ENCODE data around the gene CBFA2T2.
"Not testable (repeated sequence)": the region's sequence is repeated elsewhere in the genome, so short reads cannot be mapped to it uniquely, and the experiment has no call there.

CBFA2T2 gene

DNA sequence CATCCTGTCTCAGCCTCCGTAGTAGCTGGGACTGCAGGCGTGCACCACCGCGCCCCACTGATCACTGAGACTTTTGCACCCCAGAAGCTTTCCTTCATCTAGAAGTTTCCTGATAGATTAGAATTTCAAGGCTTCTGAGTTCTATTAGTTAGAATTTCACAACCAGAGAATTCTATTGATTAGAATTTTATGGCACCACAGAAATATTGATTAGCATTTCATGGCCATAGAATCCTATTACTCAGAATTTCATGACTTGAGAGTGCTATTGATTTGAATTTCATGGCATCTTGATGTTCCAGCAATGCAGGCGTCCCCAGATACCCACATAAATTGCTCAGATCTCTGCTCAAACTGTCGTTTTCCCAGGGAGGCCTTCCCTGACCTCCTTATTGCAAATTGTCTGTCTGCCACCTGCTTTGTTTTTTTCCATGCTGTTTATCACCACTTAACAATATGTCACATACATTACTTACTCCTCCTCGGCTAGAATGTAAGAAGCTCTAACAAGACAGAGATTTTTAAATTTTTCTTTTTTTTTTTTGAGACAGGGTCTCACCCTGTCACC is 16.9 kb upstream of the CBFA2T2 start:
- DNase-seq = no peak

DNA sequence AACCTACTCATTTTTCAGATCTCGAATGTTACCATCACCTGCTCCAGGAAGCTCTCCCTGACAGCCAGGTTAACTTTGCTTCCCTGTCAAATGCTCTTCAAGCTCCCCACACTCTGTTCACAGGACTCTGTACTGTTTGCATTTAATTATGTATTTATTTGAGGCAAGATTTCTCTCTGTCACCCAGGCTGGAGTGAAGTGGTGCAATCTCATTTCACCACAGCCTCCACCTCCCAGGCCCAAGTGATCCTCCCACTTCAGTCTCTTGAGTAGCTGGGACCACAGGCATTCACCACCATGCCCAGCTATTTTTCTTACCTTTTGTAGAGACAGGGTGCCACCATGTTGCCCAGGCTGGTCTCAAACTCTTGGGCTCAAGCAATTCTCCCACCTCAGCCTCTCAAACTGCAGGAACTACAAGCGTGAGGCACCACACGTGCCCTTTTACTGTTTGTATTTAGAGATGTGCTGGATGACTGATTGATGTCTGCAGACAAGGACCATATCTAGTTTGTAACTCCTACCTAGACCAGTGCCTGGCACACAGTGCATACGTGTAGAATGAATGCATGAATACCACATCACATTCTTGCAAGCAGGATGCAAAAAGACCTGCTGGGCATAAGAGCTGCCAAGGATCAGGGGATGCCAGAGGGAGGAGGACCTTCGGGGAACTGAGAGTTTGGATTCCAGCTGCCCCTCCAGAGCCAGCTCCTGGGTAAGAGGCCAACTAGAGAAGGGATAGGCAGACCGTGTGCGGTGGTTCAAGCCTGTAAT is 15.6 kb upstream of the CBFA2T2 start:
- DNase-seq = no peak

DNA sequence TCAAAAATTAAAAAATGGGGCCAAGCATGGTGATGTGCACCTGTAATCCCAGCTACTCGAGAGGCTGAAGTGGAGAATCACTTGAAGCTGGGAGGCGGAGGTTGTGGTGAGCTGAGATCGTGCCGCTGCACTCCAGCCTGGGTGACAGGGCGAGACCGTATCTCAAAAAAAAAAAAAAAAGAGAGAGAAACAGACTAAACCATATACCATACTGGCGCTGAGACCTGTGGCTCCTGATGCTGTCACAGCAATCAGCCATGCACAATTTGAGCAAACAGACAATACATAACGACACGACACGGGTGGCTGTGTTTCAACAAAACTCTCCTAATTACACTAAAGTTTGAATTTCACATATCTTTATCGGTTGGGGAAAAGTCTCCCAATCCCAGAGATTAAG is 14.9 kb upstream of the CBFA2T2 start:
- no peak for DNase-seq

DNA sequence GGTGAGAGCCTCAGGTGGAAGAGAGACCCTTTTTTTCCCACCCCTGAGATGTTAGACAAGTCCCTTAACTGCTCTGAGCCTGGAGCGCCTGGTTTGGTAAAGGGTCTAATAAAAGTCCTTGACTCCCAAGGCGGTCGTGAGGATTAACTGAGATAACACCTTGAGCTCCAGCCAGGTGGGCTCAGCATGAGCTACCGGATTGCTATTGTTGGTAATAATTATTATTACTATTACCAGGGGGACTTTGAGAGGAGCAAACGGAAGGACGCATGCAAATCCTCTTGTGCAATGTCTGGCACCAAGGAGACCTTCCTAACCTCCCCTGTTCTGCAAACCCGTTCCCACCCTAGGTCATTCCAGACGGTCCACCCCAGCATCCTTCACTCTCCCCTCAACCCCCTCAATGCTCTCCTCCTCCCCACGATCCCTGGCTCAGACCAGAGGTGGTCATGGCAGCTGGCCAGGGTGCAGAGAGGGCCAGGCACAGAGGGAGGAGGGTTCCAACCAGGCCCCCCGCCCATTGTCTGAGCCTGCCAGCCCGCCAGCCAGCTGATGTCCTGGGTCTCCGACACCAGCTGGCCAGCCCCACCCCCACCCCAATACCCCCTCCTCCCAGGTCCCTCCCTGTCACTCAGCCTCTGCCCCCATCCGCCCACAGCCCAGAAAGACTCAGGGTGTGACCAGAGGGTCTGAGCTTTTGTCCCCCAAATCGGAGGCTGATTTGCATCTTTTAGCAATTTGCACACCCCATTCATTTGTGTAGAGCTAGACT is 14.3 kb upstream of the CBFA2T2 start:
- DNase-seq = no peak

DNA sequence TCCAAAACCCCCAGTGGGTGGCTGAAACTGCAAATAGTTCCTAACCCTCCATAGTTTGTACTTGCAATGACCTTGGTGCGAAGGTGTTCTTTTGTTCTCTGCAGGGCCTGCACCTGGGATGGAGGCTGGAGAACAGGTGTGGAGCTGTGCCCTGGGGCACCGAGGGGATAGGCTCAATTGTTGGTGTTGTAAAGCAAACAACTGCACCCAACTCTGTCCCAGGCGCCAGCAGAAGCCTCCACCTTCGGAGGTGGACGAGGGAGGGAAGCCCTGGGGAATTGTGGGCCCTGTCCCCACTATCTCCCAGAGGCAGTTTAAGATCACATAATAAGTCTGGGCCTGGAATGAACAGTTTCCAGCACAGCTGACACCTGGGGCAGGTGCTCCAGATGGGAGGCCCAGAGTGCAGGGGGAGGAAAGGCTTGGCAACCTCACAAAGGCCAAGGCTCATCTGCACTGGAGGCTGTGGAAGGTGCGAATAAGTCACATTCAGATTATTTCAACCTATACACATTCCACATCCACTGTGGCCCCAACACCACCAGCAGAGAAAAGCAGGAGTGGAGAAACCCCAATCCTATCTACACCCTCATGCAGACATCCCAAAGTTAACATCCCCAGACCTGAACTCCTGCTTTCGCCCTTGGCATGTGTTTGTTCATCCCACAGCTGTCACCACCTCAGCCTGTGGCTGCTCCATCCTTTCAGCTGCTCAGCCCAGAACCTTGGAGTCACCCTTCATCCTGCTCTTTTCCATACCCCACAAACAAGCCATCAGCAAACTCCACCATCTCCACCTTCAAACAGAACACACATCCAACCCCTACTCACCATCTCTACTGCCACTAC is 12.3 kb upstream of the CBFA2T2 start:
- DNase-seq = no peak

DNA sequence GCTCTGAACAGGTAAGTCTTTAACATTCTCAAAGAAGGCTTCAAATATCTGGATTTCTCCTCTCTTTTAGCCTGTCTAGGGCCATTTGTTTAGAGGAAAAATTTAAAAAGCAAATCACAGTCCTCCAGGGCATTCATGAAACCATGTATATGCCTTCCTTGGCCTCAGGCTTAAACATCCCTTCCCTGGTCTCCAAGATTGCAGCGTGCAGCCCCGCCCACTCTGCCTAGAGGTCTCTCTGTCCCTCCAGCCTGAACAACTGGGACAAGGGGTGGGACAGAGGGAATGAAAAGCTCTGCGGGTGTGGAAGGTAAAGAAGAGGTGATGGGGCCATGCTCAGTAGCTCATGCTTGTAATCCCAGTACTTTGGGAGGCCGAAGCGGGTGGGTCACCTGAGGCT is 9.8 kb upstream of the CBFA2T2 start:
- DNase-seq = no peak

DNA sequence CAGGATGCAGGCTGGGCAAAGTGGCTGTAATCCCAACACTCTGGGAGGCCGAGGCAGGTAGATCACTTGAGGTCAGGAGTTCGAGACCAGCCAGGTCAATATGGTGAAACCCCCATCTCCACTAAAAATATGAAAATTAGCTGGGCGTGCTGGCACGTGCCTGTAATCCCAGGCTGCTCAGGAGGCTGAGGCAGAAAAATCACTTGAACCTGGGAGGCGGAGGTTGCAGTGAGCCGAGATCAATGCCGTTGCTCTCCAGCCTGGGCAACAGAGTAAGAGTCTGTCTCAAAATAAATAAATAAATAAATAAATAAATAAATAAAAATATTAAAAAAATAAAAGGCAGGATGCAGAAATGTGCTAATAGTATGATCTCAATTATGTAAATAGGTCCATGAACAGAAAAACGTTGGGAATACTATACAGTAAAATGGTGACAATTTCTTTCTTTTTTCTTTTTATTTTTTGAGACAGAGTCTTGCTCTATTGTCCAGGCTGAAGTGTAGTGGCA is 8.4 kb upstream of the CBFA2T2 start:
- DNase-seq = no peak

DNA sequence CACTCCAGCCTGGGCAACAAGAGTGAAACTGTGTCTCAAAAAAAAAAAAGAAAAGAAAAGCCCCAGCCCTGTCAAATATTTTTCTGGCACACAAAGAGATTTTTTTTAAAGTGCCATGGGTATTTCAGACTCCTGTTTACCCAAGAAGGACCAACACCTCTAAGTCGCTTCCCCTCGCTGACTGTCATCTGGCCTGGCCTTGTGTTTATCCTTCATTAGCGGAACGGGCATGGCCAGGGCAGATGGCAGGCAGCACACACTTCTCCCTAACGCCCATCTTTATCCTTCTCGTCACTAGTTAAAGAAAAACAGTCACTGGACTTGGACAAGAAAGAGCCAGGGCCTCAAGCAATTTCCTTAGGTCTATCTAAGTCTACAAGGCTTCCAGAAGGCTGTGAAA is 7.3 kb upstream of the CBFA2T2 start:
- no peak for DNase-seq

DNA sequence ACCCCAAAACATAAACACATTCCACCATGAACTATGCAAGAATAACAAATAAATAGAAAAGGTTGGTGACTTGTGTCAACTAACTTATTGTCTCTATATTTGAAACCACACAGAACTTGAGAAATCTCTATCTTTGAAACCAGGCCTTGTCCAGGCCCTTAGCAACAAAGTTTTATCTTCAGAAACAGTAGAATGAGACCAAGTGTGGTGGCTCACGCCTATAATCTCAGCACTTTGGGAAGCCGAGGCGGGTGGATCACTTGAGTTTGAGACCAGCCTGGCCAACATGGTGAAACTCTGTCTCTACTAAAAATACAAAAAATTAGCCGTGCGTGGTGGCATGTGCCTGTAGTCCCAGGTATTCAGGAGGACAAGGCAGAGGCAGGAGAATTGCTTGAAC is 6.7 kb upstream of the CBFA2T2 start:
- DNase-seq = not testable (repeated sequence)

DNA sequence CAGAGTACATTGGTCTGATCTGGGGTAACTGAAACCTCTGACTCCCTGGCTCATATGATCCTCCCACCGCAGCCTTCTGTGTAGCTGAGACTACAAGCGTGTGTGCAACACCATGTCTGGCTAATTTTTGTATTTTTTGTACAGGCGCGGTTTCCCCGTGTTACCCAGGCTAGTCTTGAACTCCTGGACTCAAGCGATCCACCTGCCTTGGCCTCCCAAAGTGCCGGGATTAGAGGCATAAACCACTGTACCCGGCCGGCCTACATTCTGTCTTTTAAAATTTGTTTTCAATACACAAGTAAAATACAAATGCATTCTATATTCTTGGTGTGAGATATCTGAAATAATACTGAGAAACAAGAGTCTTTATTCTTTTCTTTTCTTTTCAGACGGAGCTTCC is 1.7 kb upstream of the CBFA2T2 start:
- DNase-seq = no peak

DNA sequence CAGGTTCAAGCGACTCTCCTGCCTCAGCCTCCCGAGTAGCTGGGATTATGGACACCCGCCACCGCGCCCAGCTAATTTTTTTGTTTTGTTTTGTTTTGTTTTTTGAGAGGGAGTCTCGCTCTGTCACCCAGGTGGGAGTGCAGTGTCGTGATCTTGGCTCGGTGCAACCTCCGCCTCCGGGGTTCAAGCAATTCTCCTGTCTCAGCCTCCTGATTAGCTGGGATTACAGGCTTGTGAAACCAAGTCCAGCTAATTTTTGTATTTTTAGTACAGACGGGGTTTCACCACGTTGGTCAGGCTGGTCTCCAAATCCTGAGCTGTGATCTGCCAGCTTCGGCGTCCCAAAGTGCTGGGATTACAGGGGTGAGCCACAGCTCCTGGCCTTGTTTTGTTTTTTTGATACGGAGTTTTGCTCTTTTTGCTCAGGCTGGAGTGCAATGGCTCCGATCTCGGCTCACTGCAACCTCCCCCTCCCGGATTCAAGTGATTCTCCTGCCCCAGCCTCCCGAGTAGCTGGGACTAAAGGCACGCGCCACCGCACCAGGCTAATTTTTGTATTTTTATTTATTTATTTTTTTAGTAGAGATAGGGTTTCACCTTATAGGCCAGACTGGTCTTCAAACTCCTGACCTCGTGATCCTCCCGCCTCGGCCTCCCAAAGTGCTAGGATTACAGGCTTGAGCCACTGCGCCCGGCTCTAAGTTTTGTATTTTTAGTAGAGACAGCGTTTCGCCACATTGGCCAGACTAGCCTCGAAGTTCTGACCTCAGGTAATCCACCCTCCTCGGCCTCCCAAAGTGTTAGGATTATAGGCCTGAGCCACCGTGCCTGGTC is 1.0 kb upstream of the CBFA2T2 start:
- DNase-seq = not testable (repeated sequence)

DNA sequence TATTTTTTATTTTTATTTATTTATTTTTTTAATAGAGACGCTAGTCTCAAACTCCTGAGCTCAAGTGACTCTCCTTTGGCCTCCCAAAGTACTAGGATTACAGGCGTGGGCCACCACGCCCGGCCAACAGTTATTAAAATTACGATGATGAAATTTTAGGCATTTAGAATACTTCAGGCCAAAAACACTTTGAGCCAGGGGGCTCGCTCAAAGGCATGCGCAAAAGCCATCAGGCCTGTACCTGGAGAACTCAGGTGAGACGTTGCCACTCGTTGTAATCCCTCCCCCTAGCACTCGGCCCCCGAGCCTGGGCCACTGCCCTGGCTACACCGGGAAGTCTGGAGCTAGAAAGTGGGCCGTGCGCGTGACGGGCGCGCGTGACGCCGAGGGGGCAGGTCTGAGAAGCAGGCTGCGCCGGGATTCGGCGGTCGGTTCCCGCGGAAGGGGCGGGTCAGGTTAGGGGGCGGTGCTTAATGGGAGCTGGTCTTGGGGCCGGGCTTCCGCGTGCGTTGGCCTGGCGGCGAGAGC is 337 bp upstream of the CBFA2T2 start:
- peak; percentile 83 for DNase-seq

DNA sequence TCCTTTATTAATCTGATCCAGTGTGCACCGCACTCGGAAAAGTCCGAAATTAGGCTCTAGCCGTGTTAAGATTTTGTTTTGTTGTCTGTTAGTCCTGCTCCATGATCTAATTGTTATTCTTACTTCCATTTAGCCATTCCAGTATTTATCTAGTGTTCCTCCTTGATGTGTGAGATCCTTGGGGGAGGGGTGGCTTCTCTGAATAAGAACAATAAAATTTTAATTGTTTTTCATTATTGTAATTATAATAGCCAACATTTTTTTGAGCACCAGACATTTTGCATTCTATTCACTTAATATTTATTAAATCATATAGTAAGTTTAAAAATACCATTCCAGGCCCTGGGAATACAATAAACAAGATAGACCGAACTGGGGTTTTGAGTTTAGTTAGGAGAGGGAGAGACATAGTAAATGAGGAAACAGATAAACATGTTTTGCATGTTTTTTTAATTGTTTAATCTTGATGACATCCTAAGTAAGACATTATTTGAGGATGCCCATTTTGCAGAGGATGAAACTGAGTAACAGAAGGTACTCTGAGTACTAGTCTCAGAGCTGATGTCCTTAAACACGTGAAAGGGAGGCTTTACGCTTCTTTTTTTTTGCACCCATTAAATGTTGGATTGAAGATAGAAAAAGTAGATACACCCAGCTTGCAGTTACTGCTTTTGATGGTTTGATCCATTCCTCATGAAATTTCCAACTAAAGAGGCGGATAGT is 1.2 kb downstream of the CBFA2T2 start:
- no peak for DNase-seq

DNA sequence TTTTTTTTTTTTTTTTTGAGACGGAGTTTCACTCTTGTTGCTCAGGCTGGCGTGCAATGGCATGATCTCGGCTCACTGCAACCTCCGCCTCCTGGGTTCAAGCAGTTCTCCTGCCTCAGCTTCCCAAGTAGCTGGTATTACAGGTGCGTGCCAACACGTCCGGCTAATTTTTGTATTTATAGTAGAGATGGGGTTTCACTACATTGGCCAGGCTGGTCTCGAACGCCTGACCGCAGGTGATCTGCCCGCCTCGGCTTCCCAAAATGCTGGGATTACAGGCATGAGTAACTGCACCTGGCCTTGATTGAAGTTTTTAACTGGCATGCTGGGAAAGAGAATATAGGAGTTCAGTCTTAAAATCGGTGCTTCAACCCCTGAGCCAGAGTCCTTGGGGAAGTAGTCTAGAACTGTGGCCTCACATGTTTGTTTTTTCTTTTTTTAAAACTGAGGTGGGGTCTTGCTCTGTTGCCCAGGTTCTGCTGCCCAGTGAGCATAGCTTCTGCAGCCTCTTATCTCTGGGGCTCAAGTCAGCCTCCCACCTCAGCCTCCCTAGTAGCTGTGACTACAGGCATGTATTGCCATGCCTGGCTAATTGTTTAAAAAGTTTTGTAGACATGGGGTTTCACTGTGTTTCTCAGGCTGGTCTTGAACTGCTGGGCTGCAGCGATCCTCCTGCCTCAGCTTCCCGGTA is 3.3 kb downstream of the CBFA2T2 start:
- DNase-seq = no peak

DNA sequence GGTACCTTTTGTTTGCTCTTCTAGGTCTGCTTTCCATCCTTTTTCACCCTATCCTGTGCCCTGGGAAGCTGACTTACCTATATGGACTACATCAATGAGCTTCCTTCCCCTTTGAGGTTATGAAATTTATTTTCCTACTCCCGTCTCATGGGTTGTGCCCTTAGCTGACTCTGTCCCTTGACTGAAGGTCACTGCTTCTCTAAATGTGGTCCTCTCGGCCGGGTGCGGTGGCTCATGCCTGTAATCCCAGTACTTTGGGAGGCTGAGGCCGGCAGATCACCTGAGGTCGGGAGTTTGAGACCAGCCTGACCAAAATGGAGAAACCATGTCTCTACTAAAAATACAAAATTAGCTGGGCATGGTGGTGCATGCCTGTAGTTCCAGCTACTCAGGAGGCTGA is 6.9 kb downstream of the CBFA2T2 start:
- DNase-seq = not testable (repeated sequence)

DNA sequence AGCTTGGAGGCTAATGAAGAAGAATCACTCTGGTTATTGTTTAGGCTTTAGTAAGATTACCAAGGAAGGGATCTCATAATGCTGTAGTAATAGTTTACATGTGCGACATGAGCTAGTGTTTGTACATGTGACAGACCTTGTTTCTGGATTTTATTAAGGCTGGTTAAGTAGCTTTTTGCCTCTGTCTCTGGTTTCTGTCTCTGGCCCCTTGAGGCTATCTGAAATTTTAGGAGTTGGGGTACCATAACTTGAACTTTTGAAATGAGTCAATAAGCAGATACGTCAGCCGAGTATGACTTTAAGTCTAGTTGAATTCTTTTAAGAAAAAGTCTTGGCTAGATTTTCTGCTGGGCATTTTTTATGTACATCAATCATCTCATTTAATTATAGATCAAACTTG is 9.5 kb downstream of the CBFA2T2 start:
- no peak for DNase-seq

DNA sequence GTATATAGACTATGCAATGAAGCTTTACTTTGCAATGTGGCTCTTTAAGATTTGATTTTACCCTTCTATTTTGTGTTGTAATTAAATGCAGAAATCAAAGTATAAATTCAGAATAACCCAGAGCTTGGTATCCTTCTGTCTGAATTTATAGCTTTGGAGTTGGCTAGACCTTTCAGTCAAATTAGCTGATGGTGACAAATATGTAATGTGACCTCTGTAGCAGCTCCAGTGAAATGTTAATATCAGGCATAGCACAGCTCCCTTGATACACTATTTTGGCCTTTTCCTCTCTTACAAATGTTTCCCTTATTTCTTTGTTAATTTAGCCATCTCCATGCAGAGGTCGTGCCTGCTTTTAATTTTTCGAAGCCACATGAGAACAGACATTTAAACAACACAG is 11.1 kb downstream of the CBFA2T2 start:
- DNase-seq = no peak

DNA sequence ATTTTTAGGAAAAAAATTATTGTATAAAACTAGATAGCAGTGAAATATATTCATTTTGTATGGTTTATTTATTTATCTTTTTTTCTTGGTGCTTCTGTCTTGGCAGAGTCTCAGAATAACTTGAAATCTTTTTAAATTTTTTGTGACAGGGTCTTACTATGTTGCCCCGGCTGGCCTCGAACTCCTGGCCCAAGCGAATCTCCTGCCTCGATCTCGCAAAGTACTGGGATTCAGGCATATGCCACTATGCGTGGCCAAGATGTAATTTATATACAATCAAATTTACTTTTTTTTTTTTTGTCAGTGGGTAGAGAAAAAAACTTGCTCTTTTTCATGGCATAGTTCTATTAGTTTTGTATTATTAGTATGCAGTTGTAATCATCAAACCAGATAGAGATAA is 13.7 kb downstream of the CBFA2T2 start:
- DNase-seq = no peak

DNA sequence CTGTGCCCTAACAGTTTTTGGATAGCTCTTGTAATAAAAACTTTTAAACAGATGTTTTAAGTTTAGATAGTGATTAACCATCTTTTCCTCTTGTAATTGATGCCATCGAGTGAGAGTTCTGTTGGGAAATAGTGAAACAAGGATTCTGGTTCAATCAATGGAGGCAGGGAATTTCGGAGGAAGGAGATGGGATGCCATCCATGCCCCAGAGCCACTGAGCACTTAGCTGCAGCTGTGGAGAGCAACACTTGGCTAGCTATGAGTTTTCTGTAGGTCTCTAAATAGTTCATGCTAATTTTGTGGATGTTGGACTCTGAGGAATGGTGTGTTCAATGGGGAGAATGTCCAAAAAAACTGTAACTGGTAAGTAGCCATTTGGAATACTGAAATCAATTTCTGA is 16.7 kb downstream of the CBFA2T2 start:
- no peak for DNase-seq

DNA sequence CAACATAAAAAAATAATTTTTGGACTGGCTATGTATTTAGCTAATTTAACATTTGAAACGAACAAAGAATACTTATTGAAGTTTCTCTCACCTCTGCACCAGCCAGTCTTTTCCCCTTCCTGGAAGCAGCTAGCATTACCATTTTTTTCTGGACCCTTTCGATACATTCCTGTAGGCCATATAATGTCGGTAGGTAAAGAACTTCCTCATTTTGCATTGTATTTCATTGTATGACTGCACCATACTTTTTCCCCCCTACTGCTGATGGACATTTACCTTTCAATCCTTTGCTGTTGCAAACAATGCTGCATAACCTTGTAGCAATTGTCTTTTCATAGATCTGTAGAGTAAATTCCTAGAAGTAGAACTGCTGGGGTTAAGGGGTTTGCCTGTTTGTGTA is 17.6 kb downstream of the CBFA2T2 start:
- no peak for DNase-seq
